ENCODE results near the gene EYS. TPM values are rescaled to one million over a fixed set of nuclear protein-coding genes. Genes with fewer than 3 reads are reported as not detected.

EYS gene
- total and polyA plus RNA-seq, 9 of the 15 experiments (the other 6 are each of a cell fraction or from before 2014, with no cell fraction given), result 0.03 to 0.36 (median 0.10) TPM; not detected in 2

DNA sequence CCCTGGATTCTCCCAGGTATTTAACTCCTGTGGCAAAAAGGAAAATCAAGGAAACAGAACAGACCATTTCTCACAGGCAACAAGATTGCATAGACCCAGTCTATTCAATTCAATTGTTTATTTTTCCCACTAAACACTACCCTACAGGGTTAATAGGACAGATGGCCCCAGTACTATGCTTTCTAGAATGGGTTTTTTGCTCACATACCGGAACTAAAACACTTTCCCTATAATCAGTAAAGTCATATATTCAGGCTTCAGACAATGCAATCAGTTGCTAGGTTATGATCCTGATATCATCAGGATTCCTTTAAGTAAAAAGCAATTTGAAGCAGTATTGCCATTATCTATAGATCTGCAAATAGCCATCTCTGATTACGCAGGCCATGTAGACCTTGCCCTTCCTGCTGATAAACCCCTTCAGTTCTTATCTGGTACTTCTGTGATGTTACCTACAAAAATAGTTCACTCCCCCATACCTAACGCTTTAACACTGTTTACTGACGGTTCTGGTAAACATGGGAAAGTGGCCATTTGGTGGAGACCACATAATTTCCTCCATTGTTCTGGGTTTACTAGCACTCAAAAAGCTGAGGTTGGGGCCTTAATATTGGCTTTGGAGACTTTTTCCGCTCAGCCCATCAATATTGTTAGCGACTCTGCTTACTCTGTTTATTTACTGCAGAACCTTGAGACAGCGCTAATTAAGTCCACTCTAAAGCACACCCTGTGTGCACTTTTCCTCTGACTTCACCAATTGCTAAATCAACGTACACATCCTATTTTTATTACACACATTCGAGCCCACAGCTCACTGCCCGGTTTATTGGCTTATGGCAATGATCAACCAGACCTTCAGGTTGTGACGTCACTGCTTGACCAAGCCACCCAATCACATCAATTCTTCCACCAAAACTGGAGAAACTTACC is 1405.5 kb downstream of the EYS start:
- 0% methylated on average over 11 of the region's 11 CpGs for WGBS (ENCODE audit: insufficient coverage, low coverage, missing lambda C conversion rate)
- no peak for DNase-seq (ENCODE audit: extremely low read depth in 1 of 4, low spot score in 3 of 4)
- Histone ChIP-seq H3K4me2 (ENCODE audit: insufficient read depth, low read length) (no peak overlapping the region), H3K4me1 (replicated peaks in 1 of 2; ENCODE audit: control insufficient read depth in 2 of 2, insufficient read depth in 2 of 2, low read length in 2 of 2) (no peaks in the 10 kb centered on the region), H3K27ac (ENCODE audit: extremely low read depth, low read depth, low read length) (no peak overlapping the region), H4K20me1 (replicated peaks; ENCODE audit: control insufficient read depth, insufficient read depth, low read length) (no peaks in the 10 kb centered on the region), H3K79me2 (ENCODE audit: control insufficient read depth, insufficient read depth, low read length) (no peaks in the 10 kb centered on the region), H3K9ac (ENCODE audit: insufficient read depth in 1 of 2, low read depth in 2 of 2, low read length in 2 of 2) (no peak overlapping the region), H3K27me3 (ENCODE audit: control insufficient read depth in 2 of 2, insufficient read depth in 2 of 2, low read length in 2 of 2) (no peaks in the 10 kb centered on the region), H3K9me3 (replicated peaks; ENCODE audit: control insufficient read depth, insufficient read depth, low read depth, low read length) (no peaks in the 10 kb centered on the region), H3K9me1 (ENCODE audit: control insufficient read depth, insufficient read depth, low read length) (no peaks in the 10 kb centered on the region), H2AFZ (ENCODE audit: low read depth, low read length) (no peak overlapping the region), H3K4me3 (no peak overlapping the region), H3K36me3 (ENCODE audit: control insufficient read depth, insufficient read depth, low read length) (no peaks in the 10 kb centered on the region)
- no peak for ATAC-seq
- no peak for FAIRE-seq
- in situ Hi-C loops (cut with MboI), result no loop called here
- intact Hi-C loops (cut with micrococcal nuclease), result no loop called here
- CTCF ChIA-PET (ENCODE audit: low intra/inter-chr PET ratio), result no interaction called here
- no peak for TF ChIP-seq MNT (conservative IDR thresholded peaks at IDR 0.05)
- no peak for TF ChIP-seq CCNT2 (IDR thresholded peaks at IDR 0.05; ENCODE audit: borderline replicate concordance, extremely low read depth, insufficient read length, low read depth, low read length)
- TF ChIP-seq BCOR (IDR thresholded peaks at IDR 0.05), result no peak
- TF ChIP-seq ZNF277 (CRISPR knock-in tag; IDR thresholded peaks at IDR 0.05; ENCODE audit: borderline replicate concordance), result no peak
- no peak for TF ChIP-seq ZEB2 (IDR thresholded peaks at IDR 0.05)
- BruUV-seq (replicated peaks), result no TSS peak
- POLR2A ChIA-PET, result no interaction called here
